Measurements from ENCODE around the gene KRT33B.

The KRT33B gene

DNA sequence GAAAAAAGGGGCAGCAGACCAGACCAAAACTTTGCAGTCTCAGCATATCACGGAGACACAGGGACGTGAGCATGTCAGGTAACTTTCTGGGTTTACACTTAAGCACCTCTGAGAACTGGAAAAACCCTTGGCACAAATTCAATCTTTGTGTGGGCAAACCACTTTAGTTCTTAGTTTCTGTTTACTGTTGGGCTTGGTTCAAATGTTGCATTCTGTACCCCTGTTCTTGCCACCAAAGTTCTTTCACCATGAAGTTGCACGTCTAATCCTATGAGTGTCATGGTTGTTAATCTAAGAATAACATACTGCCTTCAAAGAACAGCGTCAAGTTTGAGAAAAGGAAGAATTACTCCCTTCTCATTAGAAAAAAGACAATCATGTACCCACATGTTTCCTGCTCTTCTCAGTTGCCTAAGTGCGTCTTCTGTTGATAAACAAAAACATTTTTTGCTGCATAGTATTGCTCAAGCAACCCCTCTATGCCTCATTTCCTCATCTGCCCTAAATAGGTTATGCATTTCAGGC, 30.6 kb downstream of the KRT33B start:
- H3K4me3 ChIP-seq (replicated peaks; ENCODE audit: low read depth, low read length), result no peak overlapping the region
- no peak for TF ChIP-seq CTCF (IDR thresholded peaks at IDR 0.05; ENCODE audit: low read length, missing control alignments)
- DNase-seq (ENCODE audit: low read depth), result peak; percentile 20

- H3K4me3 ChIP-seq (replicated peaks; ENCODE audit: low read depth, low read length), result no peak overlapping the region
- no peak for DNase-seq (ENCODE audit: low read depth)
- TF ChIP-seq CTCF (IDR thresholded peaks at IDR 0.05; ENCODE audit: low read length, missing control alignments), result no peak
Observed at GRCh38 chr17:41335747-41336146, 33.9 kb downstream of the KRT33B start.

GRCh38 chr17:41334385-41335305, 35.0 kb downstream of the KRT33B start:
- no peak overlapping the region for H3K4me3 ChIP-seq (replicated peaks; ENCODE audit: low read depth, low read length)
- TF ChIP-seq CTCF (IDR thresholded peaks at IDR 0.05; ENCODE audit: low read length, missing control alignments), result no peak
- DNase-seq (ENCODE audit: low read depth), result no peak

DNA sequence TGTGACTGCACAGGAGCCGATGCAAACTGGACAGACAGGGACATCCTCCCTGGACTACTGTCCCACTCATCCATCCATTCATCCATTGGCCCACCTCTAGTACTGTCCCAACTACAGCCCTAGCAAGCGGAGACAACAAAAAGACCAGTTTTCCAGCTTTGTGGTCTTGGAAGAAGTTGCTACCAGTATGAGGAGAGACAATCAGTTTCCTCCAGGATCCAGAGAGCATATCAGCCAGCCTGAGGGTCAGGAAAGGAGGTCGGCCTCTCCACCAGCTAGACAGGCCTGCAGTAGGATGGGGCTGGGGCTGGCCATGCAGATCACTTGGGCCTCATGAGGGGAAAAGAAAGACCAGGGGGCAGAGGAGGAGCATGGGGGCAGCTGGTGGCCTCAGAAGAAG, 35.8 kb downstream of the KRT33B start:
- TF ChIP-seq CTCF (IDR thresholded peaks at IDR 0.05; ENCODE audit: low read length, missing control alignments), result no peak
- DNase-seq (ENCODE audit: low read depth), result no peak
- no peak overlapping the region for H3K4me3 ChIP-seq (replicated peaks; ENCODE audit: low read depth, low read length)

GRCh38 chr17:41333098-41333497, 36.5 kb downstream of the KRT33B start:
- no peak for DNase-seq (ENCODE audit: low read depth)
- H3K4me3 ChIP-seq (replicated peaks; ENCODE audit: low read depth, low read length), result no peak overlapping the region
- TF ChIP-seq CTCF (IDR thresholded peaks at IDR 0.05; ENCODE audit: low read length, missing control alignments), result no peak

DNA sequence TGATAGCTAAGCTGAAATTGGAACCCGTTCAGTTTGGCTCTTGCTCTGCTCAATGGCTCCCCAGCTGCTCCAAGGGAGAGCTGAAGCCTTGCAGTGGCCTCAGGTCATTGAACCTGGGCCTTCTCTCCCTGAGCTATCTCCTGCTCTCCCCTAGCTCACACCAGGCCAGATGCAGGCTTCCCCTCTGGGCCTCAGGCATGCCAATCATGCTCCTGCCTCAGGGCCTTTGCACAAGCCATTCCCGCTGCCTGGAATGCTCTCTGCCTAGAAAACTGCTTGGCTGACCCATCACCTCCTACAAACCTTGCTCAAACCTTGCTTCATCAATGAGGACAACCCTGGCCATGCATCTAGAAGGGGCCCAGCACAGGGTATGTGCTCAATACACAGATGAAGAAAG, 37.4 kb downstream of the KRT33B start:
- DNase-seq (ENCODE audit: low read depth), result no peak
- no peak overlapping the region for H3K4me3 ChIP-seq (replicated peaks; ENCODE audit: low read depth, low read length)
- no peak for TF ChIP-seq CTCF (IDR thresholded peaks at IDR 0.05; ENCODE audit: low read length, missing control alignments)

All from fibroblast of pulmonary artery (primary cell).